Liver (tissue), 9 donors: ENCODE measurements around the gene SARDH. TPM values are rescaled to one million over a fixed set of nuclear protein-coding genes. Genes with fewer than 3 reads are reported as not detected.

Experiments
- DNase-seq: peaks from one replicate; pipeline ENCODE4 v3.0.0-alpha.2; 2017; ENCODE audit warnings: low spot score
- H3K27ac ChIP-seq, 2 donors: one replicate each; pipeline ENCODE4 v1.7.0; 2013; ENCODE audit warnings: inconsistent platforms in 2 of 2, low read length in 2 of 2, control low read depth in 1 of 2, low read depth in 1 of 2, mild to moderate bottlenecking in 1 of 2
- H3K27me3 ChIP-seq, 4 donors: one replicate each; pipeline versions ENCODE4 v1.6.1 to v1.7.0; 2013; ENCODE audit warnings: low read length in 3 of 4, inconsistent platforms in 1 of 4, mild to moderate bottlenecking in 1 of 4, moderate library complexity in 1 of 4; ENCODE audit not compliant: control insufficient read depth in 4 of 4, insufficient read depth in 4 of 4
- H3K36me3 ChIP-seq, 4 donors: one replicate each; pipeline versions ENCODE4 v1.6.1 to v1.7.0; 2013; ENCODE audit warnings: low read length in 3 of 4, mild to moderate bottlenecking in 3 of 4, low read depth in 1 of 4, moderate library complexity in 1 of 4; ENCODE audit not compliant: control insufficient read depth in 4 of 4, insufficient read depth in 3 of 4
- H3K4me1 ChIP-seq, 4 donors: one replicate each; pipeline versions ENCODE4 v1.6.1 to v1.7.0; 2013; ENCODE audit warnings: low read length in 3 of 4, mild to moderate bottlenecking in 3 of 4, moderate library complexity in 1 of 4; ENCODE audit not compliant: control insufficient read depth in 4 of 4, insufficient read depth in 4 of 4
- H3K4me3 ChIP-seq, 3 donors: one replicate each; pipeline versions ENCODE4 v1.6.1 to v1.7.0; 2013; ENCODE audit warnings: low read length in 3 of 3, control low read depth in 1 of 3, low read depth in 1 of 3, mild to moderate bottlenecking in 1 of 3
- H3K9ac ChIP-seq, 2 donors: one replicate each; pipeline ENCODE4 v1.7.0; 2013; ENCODE audit warnings: low read length in 2 of 2, mild to moderate bottlenecking in 2 of 2, moderate library complexity in 2 of 2, control low read depth in 1 of 2, low read depth in 1 of 2
- H3K9me3 ChIP-seq, 4 donors: one replicate each; pipeline versions ENCODE4 v1.6.1 to v1.7.0; 2013; ENCODE audit warnings: low read length in 3 of 4; ENCODE audit not compliant: control insufficient read depth in 4 of 4
- ATF3 ChIP-seq: IDR thresholded peaks from 2 replicates; pipeline ENCODE4 v1.6.1; 2016; ENCODE audit warnings: antibody characterized with exemption
- CTCF ChIP-seq: fragments of 150-350 bp; IDR thresholded peaks from 2 replicates; pipeline ENCODE4 v1.5.1; 2017; ENCODE audit warnings: improper control_type of control experiment, low read depth, low read length; ENCODE audit not compliant: missing input control
- EGR1 ChIP-seq, 2 donors: IDR thresholded peaks; 2 replicates each; pipeline ENCODE4 v1.6.1; 2016 to 2018; ENCODE audit warnings: antibody characterized with exemption in 2 of 2, low read depth in 2 of 2
- FOXA1 ChIP-seq: IDR thresholded peaks from 2 replicates; pipeline ENCODE4 v1.6.1; 2016; ENCODE audit warnings: antibody characterized with exemption
- FOXA2 ChIP-seq: IDR thresholded peaks from 2 replicates; pipeline ENCODE4 v1.6.1; 2016; ENCODE audit warnings: antibody characterized with exemption
- GABPA ChIP-seq, 2 donors: IDR thresholded peaks in 1 of 2; conservative IDR thresholded peaks in 1 of 2; 2 replicates each; pipeline ENCODE4 v1.6.1; 2016; ENCODE audit warnings: antibody characterized with exemption in 2 of 2, mild to moderate bottlenecking in 1 of 2, moderate library complexity in 1 of 2
- HNF4A ChIP-seq, 2 donors: conservative IDR thresholded peaks; 2 replicates each; pipeline ENCODE4 v1.6.1; 2016; ENCODE audit warnings: antibody characterized with exemption in 2 of 2, mild to moderate bottlenecking in 2 of 2
- HNF4G ChIP-seq: IDR thresholded peaks from 2 replicates; pipeline ENCODE4 v1.6.1; 2016; ENCODE audit warnings: antibody characterized with exemption
- JUND ChIP-seq, 2 donors: IDR thresholded peaks; 2 replicates each; pipeline ENCODE4 v1.6.1; 2016; ENCODE audit warnings: antibody characterized with exemption in 2 of 2
- MAX ChIP-seq: IDR thresholded peaks from 2 replicates; pipeline ENCODE4 v1.6.1; 2016; ENCODE audit warnings: antibody characterized with exemption
- NR2F2 ChIP-seq: IDR thresholded peaks from 2 replicates; pipeline ENCODE4 v1.6.1; 2016; ENCODE audit warnings: antibody characterized with exemption
- RAD21 ChIP-seq, 2 donors: IDR thresholded peaks; 2 replicates each; pipeline ENCODE4 v1.6.1; 2016; ENCODE audit warnings: antibody characterized with exemption in 2 of 2, mild to moderate bottlenecking in 2 of 2
- REST ChIP-seq: IDR thresholded peaks from 2 replicates; pipeline ENCODE4 v1.6.1; 2016; ENCODE audit warnings: antibody characterized with exemption, mild to moderate bottlenecking
- RXRA ChIP-seq, 2 donors: IDR thresholded peaks; 2 replicates each; pipeline ENCODE4 v1.6.1; 2017 to 2018; ENCODE audit warnings: antibody characterized with exemption in 2 of 2, mild to moderate bottlenecking in 1 of 2
- SP1 ChIP-seq: IDR thresholded peaks from 2 replicates; pipeline ENCODE4 v1.6.1; 2018; ENCODE audit warnings: antibody characterized with exemption, mild to moderate bottlenecking
- TAF1 ChIP-seq: conservative IDR thresholded peaks from 2 replicates; pipeline ENCODE4 v1.6.1; 2016; ENCODE audit warnings: antibody characterized with exemption, mild to moderate bottlenecking
- YY1 ChIP-seq: IDR thresholded peaks from 2 replicates; pipeline ENCODE4 v1.6.1; 2016; ENCODE audit warnings: antibody characterized with exemption, mild to moderate bottlenecking
- WGBS: extraction: QIAGEN DNeasy Blood & Tissue Kit; methylation state at CpG from one replicate; pipeline ENCODE4 v1.1.7; 2013; 5-methylcytosine and 5-hydroxymethylcytosine counted together
- polyA plus RNA-seq, 2 donors: library from polyadenylated mRNA; stranded (reverse) in 1 of 2; unstranded in 1 of 2; fragments of 200-250 nt in 1 of 2; fragments of >200 nt in 1 of 2; fragmentation: Nextera tagmentation in 1 of 2; extraction: Ambion mirVana in 1 of 2; gene quantifications; one replicate each; pipeline versions ENCODE4 v1.2.1 to v1.2.3, GENCODE V29; 2013 to 2015
- total RNA-seq, 2 donors: library from RNA; depleted of rRNA; stranded (reverse); fragments of >200 nt; gene quantifications; one replicate each; pipeline ENCODE4 v1.2.3, GENCODE V29; 2014
- TF ChIP-seq, protein P1 (sequence below): IDR thresholded peaks from 2 replicates; pipeline ENCODE4 v1.6.1; 2016; ENCODE audit warnings: antibody characterized with exemption
- donor health status: healthy.
- donor health status: healthy.
- donor health status: healthy.
- donor health status: healthy.
- donor health status: healthy.

Gene SARDH
- total and polyA plus RNA-seq, 4 donors: 53.7 to 291 (median 63.4) TPM

DNA sequence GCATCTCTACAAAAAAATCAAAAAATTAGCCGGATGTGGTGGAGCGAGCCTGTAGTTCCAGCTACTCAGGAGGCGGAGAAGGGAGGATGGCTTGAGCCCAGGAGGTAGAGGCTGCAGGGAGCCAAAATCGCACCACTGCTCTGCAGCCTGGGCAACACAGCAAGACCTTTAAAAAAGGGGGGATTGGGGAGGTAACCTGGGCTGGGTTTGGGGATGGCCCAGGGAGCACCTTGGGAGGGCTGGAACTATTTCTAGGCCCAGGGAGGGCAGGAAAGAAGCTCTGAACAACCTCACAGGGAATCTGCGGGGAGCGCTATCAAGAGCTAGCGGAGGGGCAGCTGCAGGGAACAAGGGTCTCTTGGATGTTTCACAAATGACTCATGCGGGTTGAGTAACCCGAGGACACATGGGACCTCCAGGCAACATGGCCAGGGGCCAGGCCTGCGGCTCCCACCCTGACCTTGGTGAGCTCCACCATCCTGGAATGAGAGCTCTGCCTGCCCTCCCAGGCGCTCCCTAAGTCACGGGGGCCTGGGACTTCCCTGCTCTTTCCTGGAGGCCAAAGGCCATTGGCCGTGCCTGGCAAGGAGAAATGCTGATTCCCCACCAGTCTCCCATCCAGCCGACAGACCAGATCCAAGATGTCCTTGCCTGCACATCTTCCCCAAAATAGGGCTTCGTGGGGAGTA, 23.4 kb downstream of the SARDH start:
- H3K4me1 ChIP-seq: peaks cover 0 to 46% (median 26%) of the 10 kb centered on the region in 4 donors
- 64% methylated on average over 15 of the region's 15 CpGs for WGBS
- H3K27ac ChIP-seq: peak overlapping the region; percentile 83 to 90
- no peaks in the 10 kb centered on the region for H3K9me3 ChIP-seq
- TF ChIP-seq, protein P1, sequence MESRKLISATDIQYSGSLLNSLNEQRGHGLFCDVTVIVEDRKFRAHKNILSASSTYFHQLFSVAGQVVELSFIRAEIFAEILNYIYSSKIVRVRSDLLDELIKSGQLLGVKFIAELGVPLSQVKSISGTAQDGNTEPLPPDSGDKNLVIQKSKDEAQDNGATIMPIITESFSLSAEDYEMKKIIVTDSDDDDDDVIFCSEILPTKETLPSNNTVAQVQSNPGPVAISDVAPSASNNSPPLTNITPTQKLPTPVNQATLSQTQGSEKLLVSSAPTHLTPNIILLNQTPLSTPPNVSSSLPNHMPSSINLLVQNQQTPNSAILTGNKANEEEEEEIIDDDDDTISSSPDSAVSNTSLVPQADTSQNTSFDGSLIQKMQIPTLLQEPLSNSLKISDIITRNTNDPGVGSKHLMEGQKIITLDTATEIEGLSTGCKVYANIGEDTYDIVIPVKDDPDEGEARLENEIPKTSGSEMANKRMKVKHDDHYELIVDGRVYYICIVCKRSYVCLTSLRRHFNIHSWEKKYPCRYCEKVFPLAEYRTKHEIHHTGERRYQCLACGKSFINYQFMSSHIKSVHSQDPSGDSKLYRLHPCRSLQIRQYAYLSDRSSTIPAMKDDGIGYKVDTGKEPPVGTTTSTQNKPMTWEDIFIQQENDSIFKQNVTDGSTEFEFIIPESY: no peak
- no peak for TF ChIP-seq YY1
- peak; percentile 100 for TF ChIP-seq NR2F2
- TF ChIP-seq ATF3: peak; percentile 64
- no peak for TF ChIP-seq FOXA2
- TF ChIP-seq REST: peak; percentile 63
- peak; percentile 91 to 92 for TF ChIP-seq RXRA (IDR thresholded peaks at IDR 0.05)
- TF ChIP-seq GABPA (IDR thresholded peaks at IDR 0.05 in 1 of 2, conservative IDR thresholded peaks at IDR 0.05 in 1 of 2): no peak
- TF ChIP-seq JUND (IDR thresholded peaks at IDR 0.05): peak; percentile 82 to 90
- no peak for TF ChIP-seq CTCF
- TF ChIP-seq RAD21 (IDR thresholded peaks at IDR 0.05): peak; percentile 12 to 53
- no peak for TF ChIP-seq FOXA1
- peak in 1 of 2 donors; percentile 20 for TF ChIP-seq HNF4A (conservative IDR thresholded peaks at IDR 0.05)
- no peak for TF ChIP-seq EGR1 (IDR thresholded peaks at IDR 0.05; ENCODE audit: low read depth in 2 of 2)
- peak; percentile 72 for TF ChIP-seq SP1
- no peak for TF ChIP-seq MAX
- TF ChIP-seq HNF4G: no peak
- no peak for TF ChIP-seq TAF1
- no peaks in the 10 kb centered on the region for H3K27me3 ChIP-seq
- no peak overlapping the region for H3K9ac ChIP-seq
- peaks cover 0 to 25% (median 10%) of the 10 kb centered on the region in 4 donors for H3K36me3 ChIP-seq
- DNase-seq: peak; percentile 69
- no peak overlapping the region for H3K4me3 ChIP-seq
